Measurements from ENCODE around the gene SFN.
"Not testable (repeated sequence)": the region's sequence is repeated elsewhere in the genome, so short reads cannot be mapped to it uniquely, and the experiment has no call there.

The SFN gene

DNA sequence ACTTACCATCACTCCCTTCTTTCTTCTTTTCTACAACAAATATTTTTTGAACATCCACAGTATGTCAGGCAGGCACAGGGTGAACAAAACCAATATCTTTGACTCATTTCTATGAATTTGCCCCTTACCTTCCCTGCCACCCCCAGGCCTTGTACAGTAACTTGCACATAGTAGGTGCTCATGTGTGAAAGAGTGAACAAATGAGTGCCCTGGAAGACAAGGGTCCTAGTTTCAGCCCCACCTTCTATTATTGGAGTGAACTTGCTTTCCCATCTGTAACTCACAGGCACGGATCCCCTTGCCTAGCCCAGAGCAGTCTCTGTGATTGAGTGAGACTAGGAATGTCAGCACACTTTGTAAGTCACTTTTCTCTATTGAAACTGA lies 23.6 kb upstream of the SFN start:
- DNase-seq (ENCODE audit: low read depth): no peak

DNA sequence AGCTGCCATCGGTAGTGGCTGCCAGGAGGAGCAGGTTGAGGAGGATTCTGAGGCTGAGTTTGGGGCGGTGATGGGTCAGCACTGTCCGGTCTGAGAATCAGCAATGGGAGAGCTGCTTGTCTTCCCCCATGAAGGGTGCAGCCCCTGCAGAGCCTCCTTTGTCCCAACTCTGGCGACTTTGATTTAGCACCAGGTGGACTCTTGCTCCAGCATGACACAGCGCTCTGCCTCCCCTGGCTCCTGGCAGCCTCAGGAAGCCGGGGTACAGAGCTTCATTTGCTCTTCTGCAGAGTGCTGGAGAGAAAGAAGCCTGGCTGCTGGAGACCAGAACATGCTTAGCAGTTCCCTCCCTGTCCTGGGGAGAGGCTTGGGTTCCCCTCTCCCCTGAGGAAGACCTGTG lies 23.2 kb upstream of the SFN start:
- DNase-seq (ENCODE audit: low read depth): no peak

DNA sequence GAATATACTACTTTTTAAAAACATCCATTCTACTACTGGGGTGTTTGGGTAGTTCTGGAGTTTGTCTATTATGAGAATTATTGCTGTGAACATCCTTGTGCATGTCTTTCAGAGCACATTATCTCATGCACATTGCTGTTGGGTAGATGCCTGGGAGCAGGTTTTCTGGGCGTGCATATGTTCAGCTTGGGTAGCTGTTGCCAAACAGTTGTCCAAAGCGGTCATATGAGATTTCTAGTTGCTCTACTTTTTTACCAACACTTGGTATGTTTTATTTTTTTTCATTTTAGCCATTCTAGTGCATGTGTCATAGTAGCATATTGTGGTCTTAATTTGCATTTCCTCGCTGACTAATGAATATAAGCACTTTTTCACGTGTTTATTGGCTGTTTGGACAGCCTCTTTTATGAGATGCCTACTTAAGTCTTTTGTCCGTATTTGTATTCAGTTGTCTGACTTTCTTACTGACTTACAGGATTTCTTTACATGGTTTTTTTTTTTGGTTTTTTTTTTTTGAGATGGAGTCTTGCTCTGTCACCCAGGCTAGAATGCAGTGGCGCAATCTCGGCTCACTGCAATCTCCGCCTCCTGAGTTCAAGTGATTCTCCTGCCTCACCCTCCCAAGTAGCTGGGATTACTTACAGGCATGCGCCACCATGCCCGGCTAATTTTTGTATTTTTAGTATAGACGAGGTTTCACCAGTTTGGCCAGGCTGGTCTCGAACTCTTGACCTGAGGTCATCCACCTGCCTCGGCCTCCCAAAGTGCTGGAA lies 18.3 kb upstream of the SFN start:
- no peak for DNase-seq (ENCODE audit: low read depth)

DNA sequence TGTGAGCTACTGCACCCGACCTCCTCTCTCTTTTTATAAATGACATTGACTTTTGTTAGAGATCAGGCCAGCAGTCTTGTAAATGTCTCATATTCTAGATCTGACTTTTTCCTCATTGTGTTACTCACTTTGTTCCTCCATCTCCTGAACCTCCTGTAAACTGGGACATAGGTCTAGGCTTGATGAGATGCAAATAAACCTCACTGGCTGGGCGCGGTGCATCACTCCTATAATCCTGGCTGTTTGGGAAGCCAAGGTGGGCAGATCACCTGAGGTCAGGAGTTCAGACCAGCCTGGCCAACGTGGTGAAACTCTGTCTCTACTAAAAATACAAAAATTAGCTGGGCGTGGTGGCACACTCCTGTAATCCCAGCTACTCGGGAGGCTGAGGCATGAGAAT lies 15.1 kb upstream of the SFN start:
- DNase-seq (ENCODE audit: low read depth): not testable (repeated sequence)

DNA sequence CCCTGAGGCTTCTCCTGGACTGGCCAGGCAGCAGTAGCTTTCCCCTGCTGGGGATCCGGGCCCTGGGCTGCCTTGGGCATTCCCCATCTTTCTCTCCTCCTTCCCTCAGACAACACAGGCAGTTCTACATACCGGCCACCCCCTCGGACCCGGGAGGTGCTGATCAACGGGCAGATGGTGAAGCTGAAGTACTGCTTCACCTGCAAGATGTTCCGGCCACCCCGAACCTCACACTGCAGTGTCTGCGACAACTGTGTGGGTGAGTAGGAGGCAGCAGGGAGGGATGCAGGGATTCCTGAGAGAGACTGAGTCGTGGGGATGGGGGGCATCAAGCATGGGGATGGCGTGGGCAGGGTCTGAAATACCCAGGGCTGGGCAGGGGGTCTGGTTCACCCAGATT lies 14.4 kb upstream of the SFN start:
- DNase-seq (ENCODE audit: low read depth): no peak

DNA sequence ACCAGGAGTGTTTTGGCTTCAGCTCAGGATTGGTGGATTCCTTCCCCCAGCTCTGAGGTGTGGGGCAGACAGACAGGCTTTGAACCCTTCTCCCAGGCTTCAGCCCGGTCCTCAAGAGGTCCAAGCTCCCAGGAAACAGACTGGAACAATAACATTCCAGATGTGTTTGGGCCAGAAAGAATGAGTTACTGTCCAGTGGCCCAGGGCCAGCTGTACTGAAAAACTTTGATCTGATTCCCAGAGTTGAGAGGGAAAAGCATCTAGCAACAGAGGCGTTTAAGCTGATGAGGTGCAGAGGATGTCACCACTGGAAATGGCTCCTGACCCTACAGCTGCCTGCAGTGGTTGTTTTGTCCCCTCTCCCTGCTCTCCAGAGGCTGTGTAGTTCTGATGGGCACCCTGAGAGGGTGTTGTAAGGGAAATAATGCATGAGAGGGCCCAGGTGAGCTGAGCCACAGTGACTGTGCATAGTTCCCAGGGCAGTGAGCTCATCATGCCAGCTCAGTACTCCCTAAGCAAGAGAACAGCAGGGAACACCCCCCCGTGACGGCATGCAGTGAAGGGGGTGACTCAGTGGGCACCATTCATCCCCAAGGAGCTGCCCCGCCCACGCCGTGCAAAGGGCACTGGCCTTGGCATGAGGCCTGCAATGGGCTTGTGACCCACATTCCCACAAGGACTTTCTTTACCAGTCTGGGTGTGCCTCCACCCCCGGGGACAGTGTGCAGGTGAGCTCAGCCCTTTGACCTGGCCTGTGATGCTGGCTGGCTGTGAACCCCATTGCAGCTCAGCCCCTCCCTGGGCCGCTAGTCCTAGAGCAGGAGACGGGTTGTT lies 13.8 kb upstream of the SFN start:
- no peak for DNase-seq (ENCODE audit: low read depth)

DNA sequence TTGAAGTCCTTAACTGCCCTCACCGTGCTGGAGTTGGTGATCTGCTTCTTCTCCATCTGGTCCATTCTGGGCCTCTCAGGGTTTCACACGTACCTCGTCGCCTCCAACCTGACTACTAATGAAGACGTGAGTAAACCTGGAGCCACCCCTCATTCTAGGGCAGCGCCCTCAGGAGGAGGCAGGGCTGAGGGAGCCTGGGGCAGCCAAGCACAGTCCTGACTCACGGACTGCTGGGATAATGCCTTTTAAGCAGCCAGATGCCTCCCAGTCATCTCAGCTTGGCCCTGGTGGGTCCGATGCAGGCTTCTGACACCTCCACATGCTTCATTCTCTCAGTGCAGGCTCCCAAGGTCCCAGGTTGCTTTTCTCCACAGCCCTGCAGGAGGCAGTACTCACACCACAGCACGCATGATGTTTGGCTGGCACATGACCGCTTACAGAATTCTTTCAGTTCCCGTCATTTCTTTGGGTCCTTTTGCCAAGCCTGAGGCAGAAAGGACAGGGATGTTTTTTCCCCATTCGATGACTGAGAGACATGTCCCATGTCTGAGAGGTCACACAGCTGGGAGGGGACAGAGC lies 11.8 kb upstream of the SFN start:
- no peak for DNase-seq (ENCODE audit: low read depth)

DNA sequence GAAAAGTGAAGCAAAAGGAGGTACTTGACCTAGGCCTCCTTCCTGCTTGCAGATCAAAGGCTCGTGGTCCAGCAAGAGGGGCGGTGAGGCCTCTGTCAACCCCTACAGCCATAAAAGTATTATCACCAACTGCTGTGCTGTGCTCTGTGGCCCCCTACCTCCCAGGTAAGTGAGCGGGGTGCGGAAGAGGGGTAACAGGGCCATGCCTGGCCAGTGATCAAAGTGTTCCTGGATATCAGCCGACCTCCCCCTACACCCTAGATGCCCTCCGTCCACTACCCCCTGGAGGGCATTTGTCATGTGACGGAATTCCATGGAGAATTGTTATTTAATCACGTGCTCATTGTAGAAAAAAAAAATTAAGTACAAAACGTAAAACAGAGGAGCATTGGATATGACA lies 10.2 kb upstream of the SFN start:
- DNase-seq (ENCODE audit: low read depth): no peak

DNA sequence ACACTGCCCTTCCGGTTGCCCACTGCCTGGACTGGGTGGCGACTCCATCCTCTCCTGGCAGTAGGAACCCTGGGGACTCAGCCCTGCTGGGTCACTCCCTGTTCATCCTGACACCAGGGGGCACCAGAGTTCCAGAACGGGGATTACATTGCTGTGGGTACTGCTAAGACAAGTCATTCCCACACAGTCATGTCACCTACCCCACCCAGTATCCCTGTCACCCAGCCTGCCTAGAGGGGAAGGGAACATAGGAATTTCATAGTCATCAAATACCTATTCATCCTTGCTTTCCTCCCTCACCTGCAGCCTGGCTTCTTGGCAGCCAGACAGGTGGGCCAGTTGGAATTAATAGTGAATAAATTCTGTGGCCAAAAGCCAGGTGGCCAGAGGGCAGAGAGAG lies 9.8 kb upstream of the SFN start:
- peak; percentile 51 for DNase-seq (ENCODE audit: low read depth)

DNA sequence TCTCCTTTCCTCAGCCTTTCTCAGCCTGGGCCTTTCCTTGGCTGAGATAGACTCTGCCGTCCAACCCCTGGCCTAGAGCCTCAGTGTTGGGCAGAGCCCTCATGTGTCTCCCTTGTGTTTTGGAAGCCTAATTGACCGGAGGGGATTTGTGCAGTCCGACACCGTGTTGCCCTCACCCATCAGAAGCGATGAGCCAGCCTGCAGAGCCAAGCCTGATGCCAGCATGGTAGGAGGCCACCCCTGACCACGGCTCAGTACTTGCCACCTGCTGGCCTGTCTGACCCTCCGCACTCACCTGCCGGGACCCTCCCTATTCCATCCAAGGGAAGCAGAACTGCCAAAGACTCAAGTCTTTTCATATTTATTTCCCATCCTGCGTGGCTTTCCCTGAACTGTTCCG lies 9.3 kb upstream of the SFN start:
- DNase-seq (ENCODE audit: low read depth): no peak

DNA sequence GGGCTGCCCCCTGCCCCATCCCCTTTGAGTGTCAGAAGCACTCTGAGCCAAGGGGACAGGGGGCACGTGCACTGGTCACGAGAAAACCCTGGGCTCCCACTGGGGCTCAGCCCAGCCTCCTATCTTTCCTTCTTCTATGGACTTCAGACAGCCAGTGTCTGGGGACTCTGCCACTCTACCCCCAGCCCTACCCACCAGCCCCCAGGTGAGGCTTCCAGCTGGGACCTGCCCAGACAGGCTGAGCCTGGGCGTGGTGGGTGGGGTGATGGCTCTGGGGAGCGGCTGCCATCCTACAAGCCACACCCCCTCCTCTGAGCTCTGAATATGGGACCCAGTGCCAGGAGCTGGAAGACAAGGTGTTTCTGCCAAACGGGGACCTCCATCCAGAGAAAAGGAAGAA lies 8.0 kb upstream of the SFN start:
- no peak for DNase-seq (ENCODE audit: low read depth)

DNA sequence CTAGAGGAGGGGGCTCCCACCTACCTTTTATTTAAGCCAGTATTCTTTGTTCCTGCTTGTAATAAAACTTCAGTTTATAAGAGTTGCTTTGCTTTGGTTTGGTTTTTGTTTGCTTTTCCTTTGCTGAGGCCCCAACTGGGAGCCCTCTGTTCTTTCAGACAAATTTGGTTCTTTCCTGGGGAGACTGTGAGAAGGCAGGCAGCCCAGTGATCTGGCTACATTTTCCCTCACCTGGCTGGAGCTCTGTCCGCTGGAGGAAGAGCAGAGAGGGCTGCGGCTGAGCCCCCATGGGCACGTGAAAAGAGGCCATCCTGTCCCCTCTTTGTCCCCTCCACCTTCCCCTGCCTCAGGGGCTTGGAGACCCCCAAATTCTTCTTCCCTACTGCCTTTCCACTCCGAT lies 7.3 kb upstream of the SFN start:
- DNase-seq (ENCODE audit: low read depth): no peak

DNA sequence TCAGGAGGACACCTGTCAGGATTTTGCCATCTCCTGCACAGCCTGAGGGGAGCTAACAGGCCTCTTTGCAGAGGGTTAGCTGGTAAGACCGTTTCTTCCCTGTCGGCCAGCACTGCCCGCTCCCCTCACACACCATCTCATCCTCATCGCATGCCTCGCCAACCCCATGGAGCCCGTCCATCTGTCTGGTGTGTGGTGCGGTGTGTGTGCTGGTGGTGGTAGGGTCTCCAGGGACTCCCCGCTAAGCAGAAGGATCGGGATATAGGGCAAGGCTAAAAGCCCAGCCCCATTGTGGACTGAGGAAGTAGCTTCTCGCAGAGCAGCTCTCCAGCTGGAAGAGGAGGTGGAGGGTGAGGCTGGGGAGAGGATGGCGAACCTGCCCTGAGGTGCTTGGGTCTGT lies 6.8 kb upstream of the SFN start:
- DNase-seq (ENCODE audit: low read depth): no peak

DNA sequence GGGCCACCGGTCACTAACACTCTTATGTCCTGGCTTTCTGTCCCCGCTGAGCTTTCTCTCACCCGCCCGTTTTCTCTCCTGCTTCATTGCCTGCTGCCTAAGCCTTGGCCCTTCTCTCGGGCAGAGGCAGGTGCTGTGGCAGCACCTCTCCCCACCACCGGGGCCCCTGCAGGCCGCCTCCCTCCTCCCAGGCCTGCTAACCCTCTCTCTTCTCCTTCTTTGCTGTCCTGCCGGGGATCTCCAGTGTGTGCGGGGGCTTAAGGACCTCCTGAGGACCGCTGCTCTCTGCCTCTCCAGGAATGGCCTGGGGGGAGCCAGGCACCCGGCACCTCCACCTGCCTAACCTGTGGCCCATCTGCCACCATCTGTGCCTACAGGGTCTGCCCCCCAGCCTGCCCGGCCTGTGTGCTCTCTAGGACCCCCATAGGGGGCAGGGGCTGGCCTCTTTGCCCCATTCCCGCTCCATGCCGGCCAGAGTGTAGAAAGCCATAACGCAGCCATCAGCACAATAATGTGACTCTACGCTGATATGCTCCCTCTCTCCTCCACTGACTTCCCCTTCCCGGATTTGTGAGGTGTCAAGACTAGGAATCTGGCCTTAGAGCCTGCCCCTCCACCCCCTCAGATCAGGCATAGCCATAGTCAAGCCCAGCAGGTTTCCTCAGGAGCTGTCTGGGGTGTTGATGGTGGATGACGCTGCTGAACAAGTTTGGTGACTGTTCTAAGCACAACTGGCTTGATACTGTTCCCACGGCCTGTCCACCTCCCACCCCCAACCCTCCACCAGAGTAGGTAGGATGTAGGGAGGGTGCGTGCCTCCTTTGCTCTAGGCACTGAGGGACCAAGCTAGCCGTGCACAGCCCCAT lies 6.1 kb upstream of the SFN start:
- no peak for DNase-seq (ENCODE audit: low read depth)

DNA sequence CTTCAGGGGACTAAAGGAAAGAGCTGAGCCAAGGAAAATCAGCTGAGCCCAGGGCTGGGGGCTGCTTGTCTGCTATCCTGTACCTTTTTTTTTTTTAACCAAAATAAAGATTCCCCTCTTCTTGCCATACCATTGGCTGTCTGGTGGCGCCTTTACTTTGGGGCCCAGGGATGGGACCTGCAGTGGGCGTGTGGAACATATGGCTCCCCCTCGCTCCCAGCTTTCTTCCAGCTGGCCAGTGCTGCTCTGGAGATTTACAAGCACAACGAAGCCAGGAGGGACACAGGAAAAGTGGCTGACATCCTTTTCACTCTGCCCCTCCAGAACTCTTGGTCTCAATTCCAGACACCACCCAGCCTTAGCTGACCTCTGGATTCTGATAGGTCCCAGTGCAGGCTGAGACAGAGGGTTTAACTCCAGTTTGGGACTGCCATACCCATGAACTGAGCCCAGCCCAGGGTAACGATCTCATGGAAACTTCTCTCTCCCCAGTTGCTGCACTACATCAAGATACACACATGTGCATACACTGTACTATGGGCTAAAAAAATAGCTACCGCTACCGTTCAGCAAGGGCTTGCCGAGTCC lies 5.4 kb upstream of the SFN start:
- DNase-seq (ENCODE audit: low read depth): no peak

DNA sequence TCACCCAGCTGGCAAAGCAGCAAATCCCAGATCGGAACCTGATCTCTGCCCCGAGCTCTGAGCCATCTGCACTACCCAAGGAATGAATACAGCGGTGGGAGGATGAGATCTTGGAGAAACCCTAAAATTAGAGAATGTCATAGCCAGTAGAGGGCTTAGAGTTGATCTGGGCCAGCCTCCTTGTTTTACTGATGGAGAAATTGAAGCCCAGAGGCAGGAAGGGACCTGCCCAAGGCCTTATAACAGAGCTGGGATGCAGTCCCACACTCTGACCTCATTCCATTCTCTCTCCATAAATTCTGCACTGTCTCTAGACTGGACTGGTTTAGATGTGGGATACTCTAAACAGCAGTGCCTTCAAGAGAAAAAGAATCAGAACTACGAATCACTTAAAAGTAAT lies 4.8 kb upstream of the SFN start:
- DNase-seq (ENCODE audit: low read depth): no peak

DNA sequence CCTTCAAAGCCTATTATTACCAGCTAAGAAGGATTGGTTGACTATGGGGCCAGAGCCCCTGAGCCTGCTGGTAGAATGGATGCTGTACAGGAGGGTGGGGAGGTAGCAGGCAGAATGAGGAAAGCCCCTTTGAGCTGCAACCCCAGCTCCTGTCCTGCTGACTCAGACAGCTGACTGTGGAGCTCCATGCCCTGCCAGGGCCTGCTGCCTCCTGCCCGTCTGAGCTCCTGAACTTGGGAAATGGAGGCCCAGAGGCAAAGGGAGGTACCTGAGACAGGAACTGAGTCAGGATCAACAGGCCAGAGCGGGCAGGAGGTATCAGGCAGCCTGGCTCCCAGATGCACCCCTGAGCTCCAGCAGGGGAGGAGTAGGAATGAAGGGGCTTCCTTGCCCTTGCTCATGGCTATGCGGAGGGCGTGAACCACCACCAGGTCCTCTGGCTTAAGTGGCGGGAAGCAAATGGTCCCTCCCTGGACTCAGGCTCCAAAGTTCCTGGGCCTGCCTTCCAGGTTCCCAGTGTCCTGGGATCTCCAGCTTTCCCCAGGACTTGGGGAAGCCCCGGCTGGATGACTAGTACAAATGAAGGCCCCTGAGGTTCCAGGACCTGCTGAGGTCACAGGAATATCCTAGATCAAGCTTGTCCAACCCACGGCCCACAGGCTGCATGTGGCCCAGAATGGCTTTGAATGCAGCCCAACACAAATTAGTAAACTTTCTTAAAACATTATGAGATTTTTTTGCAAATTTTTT lies 3.9 kb upstream of the SFN start:
- no peak for DNase-seq (ENCODE audit: low read depth)

DNA sequence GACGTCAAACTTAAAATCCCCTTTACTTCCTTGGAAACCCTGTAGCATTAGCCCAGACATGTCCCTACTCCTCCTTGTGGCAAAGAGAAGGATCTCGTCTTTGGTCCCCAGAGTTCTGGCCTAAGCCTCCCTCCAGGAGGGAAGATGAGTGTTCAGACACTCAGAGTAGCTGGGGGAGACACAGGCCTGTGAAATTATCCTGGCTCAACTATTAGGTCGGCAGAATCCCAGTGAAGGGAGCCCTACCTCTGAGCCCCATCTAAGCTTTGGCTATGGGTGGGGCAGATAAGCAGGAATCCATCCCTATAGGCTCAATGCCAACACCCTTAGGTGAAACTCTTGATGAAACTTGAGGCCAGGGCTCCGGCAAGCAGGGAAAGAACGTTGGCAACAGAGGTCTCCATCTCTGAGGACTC lies 1.7 kb upstream of the SFN start:
- no peak for DNase-seq (ENCODE audit: low read depth)

DNA sequence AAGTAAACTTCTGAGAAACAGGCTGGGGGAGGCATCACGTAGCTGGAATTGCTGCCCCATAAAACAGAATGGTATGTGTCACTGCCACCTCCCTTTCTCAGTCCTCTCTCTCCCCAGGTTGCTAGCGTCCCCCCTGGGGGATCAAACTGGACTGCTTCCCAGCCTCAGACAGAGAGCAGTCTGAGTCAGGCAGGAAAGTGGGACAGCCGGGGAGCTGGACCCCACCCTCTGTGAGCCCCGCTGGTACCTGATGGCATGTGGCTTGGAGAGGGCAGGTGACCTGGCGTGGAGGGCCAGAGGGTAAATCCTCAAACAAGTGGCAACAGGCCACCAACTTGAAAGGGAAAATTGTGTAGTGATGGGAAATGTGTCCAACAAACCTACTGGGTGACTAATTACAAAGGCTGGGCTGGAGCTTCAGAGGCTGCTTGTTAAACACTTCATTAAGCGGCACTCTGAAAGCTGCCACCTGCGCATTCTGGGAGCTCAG lies 1.0 kb upstream of the SFN start:
- DNase-seq (ENCODE audit: low read depth): no peak

DNA sequence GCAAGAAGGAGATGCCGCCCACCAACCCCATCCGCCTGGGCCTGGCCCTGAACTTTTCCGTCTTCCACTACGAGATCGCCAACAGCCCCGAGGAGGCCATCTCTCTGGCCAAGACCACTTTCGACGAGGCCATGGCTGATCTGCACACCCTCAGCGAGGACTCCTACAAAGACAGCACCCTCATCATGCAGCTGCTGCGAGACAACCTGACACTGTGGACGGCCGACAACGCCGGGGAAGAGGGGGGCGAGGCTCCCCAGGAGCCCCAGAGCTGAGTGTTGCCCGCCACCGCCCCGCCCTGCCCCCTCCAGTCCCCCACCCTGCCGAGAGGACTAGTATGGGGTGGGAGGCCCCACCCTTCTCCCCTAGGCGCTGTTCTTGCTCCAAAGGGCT lies 732 bp downstream of the SFN start:
- DNase-seq (ENCODE audit: low read depth): no peak
